ENCODE data around the gene FCHSD1. TPM values are rescaled to one million over a fixed set of nuclear protein-coding genes. Genes with fewer than 3 reads are reported as not detected.

Gene FCHSD1
- polyA plus RNA-seq, 3 donors, result 3.0 to 73.3 (median 3.4) TPM

DNA sequence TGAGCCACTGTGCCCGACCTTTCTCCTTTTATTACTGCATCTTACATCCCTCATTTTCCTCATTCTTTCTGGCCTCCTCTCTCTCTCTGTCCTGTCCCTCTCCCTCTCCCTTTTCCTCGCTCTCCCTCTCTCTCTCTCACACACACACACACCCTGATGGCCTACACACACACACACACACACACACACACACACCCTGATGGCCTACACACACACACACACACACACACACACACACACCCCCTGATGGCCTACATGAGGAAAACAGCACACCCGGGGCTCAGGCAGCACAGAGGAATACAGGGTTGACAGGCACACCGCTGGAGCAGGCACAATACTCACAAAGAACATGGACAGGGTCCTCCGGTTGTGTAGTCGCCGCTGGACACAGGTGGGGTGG lies 3.8 kb upstream of the FCHSD1 start:
- H3K9me3 Mint-ChIP-seq, result peaks cover 0 to 2% (median 0%) of the 10 kb centered on the region in 7 donors
- no peaks in the 10 kb centered on the region for H3K27me3 ChIP-seq (ENCODE audit: control insufficient read depth in 2 of 2, insufficient read depth in 2 of 2, low read length in 2 of 2)
- TF ChIP-seq, protein P1, sequence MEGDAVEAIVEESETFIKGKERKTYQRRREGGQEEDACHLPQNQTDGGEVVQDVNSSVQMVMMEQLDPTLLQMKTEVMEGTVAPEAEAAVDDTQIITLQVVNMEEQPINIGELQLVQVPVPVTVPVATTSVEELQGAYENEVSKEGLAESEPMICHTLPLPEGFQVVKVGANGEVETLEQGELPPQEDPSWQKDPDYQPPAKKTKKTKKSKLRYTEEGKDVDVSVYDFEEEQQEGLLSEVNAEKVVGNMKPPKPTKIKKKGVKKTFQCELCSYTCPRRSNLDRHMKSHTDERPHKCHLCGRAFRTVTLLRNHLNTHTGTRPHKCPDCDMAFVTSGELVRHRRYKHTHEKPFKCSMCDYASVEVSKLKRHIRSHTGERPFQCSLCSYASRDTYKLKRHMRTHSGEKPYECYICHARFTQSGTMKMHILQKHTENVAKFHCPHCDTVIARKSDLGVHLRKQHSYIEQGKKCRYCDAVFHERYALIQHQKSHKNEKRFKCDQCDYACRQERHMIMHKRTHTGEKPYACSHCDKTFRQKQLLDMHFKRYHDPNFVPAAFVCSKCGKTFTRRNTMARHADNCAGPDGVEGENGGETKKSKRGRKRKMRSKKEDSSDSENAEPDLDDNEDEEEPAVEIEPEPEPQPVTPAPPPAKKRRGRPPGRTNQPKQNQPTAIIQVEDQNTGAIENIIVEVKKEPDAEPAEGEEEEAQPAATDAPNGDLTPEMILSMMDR (IDR thresholded peaks at IDR 0.05), result no peak
- H3K36me3 Mint-ChIP-seq, result peaks cover 61 to 64% of the 10 kb centered on the region in 2 donors
- no peaks in the 10 kb centered on the region for H4K20me1 ChIP-seq (ENCODE audit: insufficient read depth, low read length)
- H3K36me3 ChIP-seq (replicated peaks in 1 of 2; ENCODE audit: control insufficient read depth in 1 of 2, insufficient read depth in 2 of 2, low read length in 2 of 2), result peaks cover 44 to 63% of the 10 kb centered on the region in 2 donors
- WGBS (ENCODE audit: insufficient coverage), result 93% methylated on average over 5 of the region's 7 CpGs
- no peak overlapping the region for H3K4me2 ChIP-seq (replicated peaks; ENCODE audit: extremely low read depth, low read length, poor library complexity, severe bottlenecking)
- H3K4me1 ChIP-seq (ENCODE audit: control insufficient read depth in 1 of 2, insufficient read depth in 2 of 2, low read length in 2 of 2), result peaks cover 13 to 16% of the 10 kb centered on the region in 2 donors
- H3K9me3 ChIP-seq (replicated peaks in 1 of 2; ENCODE audit: control insufficient read depth in 1 of 2, insufficient read depth in 1 of 2, low read length in 2 of 2), result no peaks in the 10 kb centered on the region
- H3K27ac ChIP-seq (ENCODE audit: low read depth in 1 of 2, low read length in 2 of 2), result no peak overlapping the region
- intact Hi-C loops (cut with micrococcal nuclease), result no loop called here
- peaks cover 18% of the 10 kb centered on the region for H3K4me1 Mint-ChIP-seq
- peaks cover 0 to 2% (median 2%) of the 10 kb centered on the region in 3 donors for H3K27me3 Mint-ChIP-seq (ENCODE audit: low read depth in 3 of 3)
- H3K4me3 ChIP-seq (replicated peaks in 1 of 3; ENCODE audit: low read depth in 2 of 3, low read length in 3 of 3), result no peak overlapping the region
- no peak overlapping the region for H3K4me3 Mint-ChIP-seq
- H2AFZ ChIP-seq (ENCODE audit: insufficient read depth, low read depth, low read length, poor library complexity, severe bottlenecking), result no peak overlapping the region
- peak overlapping the region in 2 of 7 donors; percentile 15 to 44 for H3K27ac Mint-ChIP-seq
- no peak for DNase-seq
- no peak overlapping the region for H3K9ac ChIP-seq (ENCODE audit: insufficient read depth, low read length, poor library complexity, severe bottlenecking)
- H3K79me2 ChIP-seq (ENCODE audit: insufficient read depth, low read length), result no peaks in the 10 kb centered on the region

DNA sequence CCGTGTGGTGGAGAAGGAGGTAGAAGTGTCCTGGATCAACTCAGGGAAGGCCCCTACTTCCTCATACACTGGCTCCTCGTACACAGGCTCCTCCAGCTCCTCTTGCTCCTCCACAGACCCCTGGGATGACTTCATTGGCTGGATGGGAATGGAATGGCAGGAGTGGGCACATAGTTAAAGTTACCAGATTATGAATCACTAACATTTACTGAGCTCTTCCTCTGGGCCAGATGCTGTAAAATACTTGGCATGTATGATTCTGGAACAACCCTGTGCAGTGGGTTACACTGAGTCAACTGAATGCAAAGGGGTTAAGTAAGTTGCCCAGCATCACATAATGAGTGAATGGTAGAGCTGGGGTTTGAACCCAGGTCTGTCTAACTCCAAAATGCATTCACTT lies 3.1 kb upstream of the FCHSD1 start:
- no CpG with 5 or more reads among the region's 2 CpGs for WGBS (ENCODE audit: insufficient coverage)
- Mint-ChIP-seq H3K27ac (no peak overlapping the region), H3K36me3 (peaks cover 60% of the 10 kb centered on the region in 2 donors), H3K27me3 (ENCODE audit: low read depth in 3 of 3) (peaks cover 0 to 2% (median 2%) of the 10 kb centered on the region in 3 donors), H3K4me1 (peaks cover 21% of the 10 kb centered on the region), H3K9me3 (peaks cover 0 to 2% (median 0%) of the 10 kb centered on the region in 7 donors), H3K4me3 (no peak overlapping the region)
- Histone ChIP-seq H3K9ac (ENCODE audit: insufficient read depth, low read length, poor library complexity, severe bottlenecking) (no peak overlapping the region), H3K4me1 (ENCODE audit: control insufficient read depth in 1 of 2, insufficient read depth in 2 of 2, low read length in 2 of 2) (peaks cover 13 to 20% of the 10 kb centered on the region in 2 donors), H3K4me3 (replicated peaks in 1 of 3; ENCODE audit: low read depth in 2 of 3, low read length in 3 of 3) (no peak overlapping the region), H3K36me3 (replicated peaks in 1 of 2; ENCODE audit: control insufficient read depth in 1 of 2, insufficient read depth in 2 of 2, low read length in 2 of 2) (peaks cover 43 to 56% of the 10 kb centered on the region in 2 donors), H3K4me2 (replicated peaks; ENCODE audit: extremely low read depth, low read length, poor library complexity, severe bottlenecking) (no peak overlapping the region), H3K27ac (ENCODE audit: low read depth in 1 of 2, low read length in 2 of 2) (no peak overlapping the region), H2AFZ (ENCODE audit: insufficient read depth, low read depth, low read length, poor library complexity, severe bottlenecking) (no peak overlapping the region), H3K27me3 (ENCODE audit: control insufficient read depth in 2 of 2, insufficient read depth in 2 of 2, low read length in 2 of 2) (no peaks in the 10 kb centered on the region), H3K9me3 (replicated peaks in 1 of 2; ENCODE audit: control insufficient read depth in 1 of 2, insufficient read depth in 1 of 2, low read length in 2 of 2) (no peaks in the 10 kb centered on the region), H4K20me1 (ENCODE audit: insufficient read depth, low read length) (no peaks in the 10 kb centered on the region), H3K79me2 (ENCODE audit: insufficient read depth, low read length) (no peaks in the 10 kb centered on the region)
- intact Hi-C loops (cut with micrococcal nuclease), result no loop called here
- DNase-seq, result no peak
- TF ChIP-seq, protein P1 (IDR thresholded peaks at IDR 0.05), result no peak
